Subcutaneous abdominal adipose tissue (tissue), 5 donors: ENCODE results near the gene QPRT.
"Not testable (repeated sequence)": the region's sequence is repeated elsewhere in the genome, so short reads cannot be mapped to it uniquely, and the experiment has no call there.

Experiments
- H3K27ac ChIP-seq: one replicate; pipeline ENCODE4 v1.7.0; 2013; ENCODE audit warnings: low read depth, mild to moderate bottlenecking, inconsistent platforms, low read length, moderate library complexity
- H3K27me3 ChIP-seq, 5 donors: one replicate each; pipeline ENCODE4 v1.7.0; 2013; ENCODE audit warnings: low read length in 5 of 5, inconsistent platforms in 1 of 5; ENCODE audit not compliant: control insufficient read depth in 5 of 5, insufficient read depth in 4 of 5
- H3K36me3 ChIP-seq, 5 donors: one replicate each; pipeline ENCODE4 v1.7.0; 2013; ENCODE audit warnings: low read length in 5 of 5; ENCODE audit not compliant: control insufficient read depth in 5 of 5, insufficient read depth in 5 of 5
- H3K4me1 ChIP-seq, 5 donors: one replicate each; pipeline ENCODE4 v1.7.0; 2013; ENCODE audit warnings: low read length in 5 of 5, mild to moderate bottlenecking in 3 of 5, moderate library complexity in 1 of 5; ENCODE audit not compliant: control insufficient read depth in 5 of 5, insufficient read depth in 5 of 5
- H3K4me3 ChIP-seq, 5 donors: one replicate each; pipeline ENCODE4 v1.7.0; 2013; ENCODE audit warnings: low read length in 5 of 5, low read depth in 1 of 5
- H3K9ac ChIP-seq, 5 donors: one replicate each; pipeline ENCODE4 v1.7.0; 2013; ENCODE audit warnings: low read length in 5 of 5, mild to moderate bottlenecking in 4 of 5, moderate library complexity in 3 of 5
- H3K9me3 ChIP-seq, 5 donors: one replicate each; pipeline ENCODE4 v1.7.0; 2013; ENCODE audit warnings: low read length in 5 of 5; ENCODE audit not compliant: control insufficient read depth in 5 of 5
- donor health status: healthy.
- donor health status: healthy.
- donor health status: healthy.
- donor health status: healthy.
- donor health status: healthy.

The QPRT gene

GRCh38 chr16:29688172-29688571 is 9.2 kb downstream of the QPRT start:
- H3K9me3 ChIP-seq: no peaks in the 10 kb centered on the region
- H3K27ac ChIP-seq: no peak overlapping the region
- peaks cover 0 to 5% (median 0%) of the 10 kb centered on the region in 5 donors for H3K4me1 ChIP-seq
- no peak overlapping the region for H3K4me3 ChIP-seq
- H3K9ac ChIP-seq: no peak overlapping the region
- no peaks in the 10 kb centered on the region for H3K27me3 ChIP-seq
- no peaks in the 10 kb centered on the region for H3K36me3 ChIP-seq

DNA sequence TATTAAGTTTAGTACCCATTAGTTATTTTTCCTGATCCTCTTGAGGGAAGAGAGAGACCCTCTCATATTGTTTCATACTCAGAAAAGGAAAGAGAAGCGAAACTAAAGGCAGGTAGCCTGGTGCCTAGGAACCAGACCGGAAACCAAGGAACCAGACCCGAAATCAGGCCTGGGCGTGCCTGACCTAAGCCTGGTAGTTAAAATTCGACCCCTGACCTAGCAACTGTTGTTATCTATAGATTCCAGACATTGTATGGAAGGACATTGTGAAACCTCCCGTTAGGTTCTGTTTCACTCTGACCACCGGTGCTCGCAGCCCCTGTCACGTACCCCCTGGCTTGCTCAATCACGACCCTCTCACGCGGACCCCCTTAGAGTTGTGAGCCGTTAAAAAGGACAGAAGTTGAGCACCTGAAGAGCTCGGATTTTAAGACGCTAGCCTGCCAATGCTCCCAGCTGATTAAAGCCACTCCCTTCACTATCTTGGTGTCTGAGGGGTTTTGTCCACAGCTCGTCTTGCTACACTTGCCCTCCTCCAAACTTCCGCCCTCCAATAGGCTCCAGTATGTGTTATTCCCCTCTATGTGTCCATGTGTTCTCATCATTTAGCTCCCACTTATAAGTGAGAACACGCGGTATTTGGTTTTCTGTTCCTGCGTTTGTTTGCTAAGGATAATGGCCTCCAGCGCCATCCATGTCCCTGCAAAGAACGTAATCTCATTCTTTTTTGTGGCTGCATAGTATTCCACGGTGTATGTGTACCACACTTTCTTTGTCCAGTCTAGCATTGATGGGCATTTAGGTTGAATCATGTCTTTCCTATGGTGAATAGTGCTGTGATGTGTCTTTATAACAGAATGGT is 10.7 kb downstream of the QPRT start:
- H3K4me3 ChIP-seq, H3K36me3 ChIP-seq, H3K9ac ChIP-seq, H3K9me3 ChIP-seq, H3K27ac ChIP-seq, H3K27me3 ChIP-seq, H3K4me1 ChIP-seq: not testable (repeated sequence)

DNA sequence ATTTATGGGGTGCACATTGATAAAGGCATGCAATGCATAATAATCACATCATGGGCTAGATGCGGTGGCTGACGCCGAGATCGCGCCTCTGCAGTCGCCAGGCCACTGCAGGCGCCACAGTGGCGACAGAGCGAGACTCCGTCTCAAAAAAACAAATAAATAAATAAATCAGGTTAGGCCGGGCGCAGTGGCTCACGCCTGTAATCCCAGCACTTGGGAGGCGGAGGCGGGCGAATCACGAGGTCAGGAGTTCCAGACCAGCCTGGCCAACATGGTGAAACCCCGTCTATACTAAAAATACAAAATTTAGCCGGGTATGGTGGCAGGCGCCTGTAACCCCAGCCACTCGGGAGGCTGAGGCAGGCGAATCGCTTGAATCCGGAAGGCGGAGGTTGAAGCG is 13.6 kb downstream of the QPRT start:
- not testable (repeated sequence) for H3K36me3 ChIP-seq, H3K4me3 ChIP-seq, H3K4me1 ChIP-seq, H3K9me3 ChIP-seq, H3K27me3 ChIP-seq, H3K27ac ChIP-seq, H3K9ac ChIP-seq

DNA sequence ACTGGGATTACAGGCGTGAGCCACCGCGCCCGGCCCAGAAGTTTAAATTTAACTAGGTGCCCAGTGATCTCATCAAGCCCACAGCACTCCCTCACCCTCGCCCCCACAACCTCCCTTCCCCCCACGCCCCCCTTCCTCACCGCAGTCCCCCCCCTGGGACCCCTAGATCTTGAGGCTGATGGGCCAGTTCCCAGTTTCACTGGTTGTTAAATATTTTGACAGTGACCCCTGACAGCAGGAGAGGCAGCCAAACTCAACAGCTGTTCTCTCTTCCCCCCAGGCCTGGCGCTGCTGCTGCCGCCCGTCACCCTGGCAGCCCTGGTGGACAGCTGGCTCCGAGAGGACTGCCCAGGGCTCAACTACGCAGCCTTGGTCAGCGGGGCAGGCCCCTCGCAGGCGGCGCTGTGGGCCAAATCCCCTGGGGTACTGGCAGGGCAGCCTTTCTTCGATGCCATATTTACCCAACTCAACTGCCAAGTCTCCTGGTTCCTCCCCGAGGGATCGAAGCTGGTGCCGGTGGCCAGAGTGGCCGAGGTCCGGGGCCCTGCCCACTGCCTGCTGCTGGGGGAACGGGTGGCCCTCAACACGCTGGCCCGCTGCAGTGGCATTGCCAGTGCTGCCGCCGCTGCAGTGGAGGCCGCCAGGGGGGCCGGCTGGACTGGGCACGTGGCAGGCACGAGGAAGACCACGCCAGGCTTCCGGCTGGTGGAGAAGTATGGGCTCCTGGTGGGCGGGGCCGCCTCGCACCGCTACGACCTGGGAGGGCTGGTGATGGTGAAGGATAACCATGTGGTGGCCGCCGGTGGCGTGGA is 15.6 kb downstream of the QPRT start:
- H3K27ac ChIP-seq: no peak overlapping the region
- H3K4me3 ChIP-seq: no peak overlapping the region
- H3K9me3 ChIP-seq: peaks cover 0 to 8% (median 0%) of the 10 kb centered on the region in 5 donors
- H3K9ac ChIP-seq: no peak overlapping the region
- peaks cover 0 to 10% (median 5%) of the 10 kb centered on the region in 5 donors for H3K4me1 ChIP-seq
- no peaks in the 10 kb centered on the region for H3K36me3 ChIP-seq
- no peaks in the 10 kb centered on the region for H3K27me3 ChIP-seq

- not testable (repeated sequence) for H3K9ac ChIP-seq, H3K36me3 ChIP-seq, H3K9me3 ChIP-seq, H3K4me3 ChIP-seq, H3K27me3 ChIP-seq, H3K27ac ChIP-seq
- H3K4me1 ChIP-seq: peaks cover 0 to 12% (median 5%) of the 10 kb centered on the region in 5 donors
These were observed 16.7 kb downstream of the QPRT start for GRCh38 chr16:29695675-29696074.

- H3K36me3 ChIP-seq: no peaks in the 10 kb centered on the region
- no peak overlapping the region for H3K4me3 ChIP-seq
- H3K9ac ChIP-seq: no peak overlapping the region
- peaks cover 0 to 8% (median 0%) of the 10 kb centered on the region in 5 donors for H3K9me3 ChIP-seq
- H3K27me3 ChIP-seq: peaks cover 0 to 2% (median 0%) of the 10 kb centered on the region in 5 donors
- H3K27ac ChIP-seq: no peak overlapping the region
- H3K4me1 ChIP-seq: peaks cover 0 to 8% (median 5%) of the 10 kb centered on the region in 5 donors
These were observed 17.9 kb downstream of the QPRT start for GRCh38 chr16:29696881-29697331.

DNA sequence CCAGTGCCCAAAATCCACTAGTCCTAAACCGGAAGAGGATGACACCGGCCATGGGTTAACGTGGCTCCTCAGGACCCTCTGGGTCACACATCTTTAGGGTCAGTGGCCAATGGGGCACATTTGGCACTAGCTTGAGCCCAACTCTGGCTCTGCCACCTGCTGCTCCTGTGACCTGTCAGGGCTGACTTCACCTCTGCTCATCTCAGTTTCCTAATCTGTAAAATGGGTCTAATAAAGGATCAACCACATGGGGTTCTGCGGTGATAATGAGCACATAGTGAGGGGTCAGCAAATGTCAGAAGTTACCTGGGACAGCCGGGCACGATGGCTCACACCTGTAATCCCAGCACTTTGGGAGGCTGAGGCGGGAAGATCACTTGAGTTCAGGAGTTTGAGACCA is 18.4 kb downstream of the QPRT start:
- H3K9me3 ChIP-seq: peaks cover 0 to 8% (median 0%) of the 10 kb centered on the region in 5 donors
- no peak overlapping the region for H3K4me3 ChIP-seq
- no peaks in the 10 kb centered on the region for H3K36me3 ChIP-seq
- H3K27ac ChIP-seq: no peak overlapping the region
- no peak overlapping the region for H3K9ac ChIP-seq
- H3K27me3 ChIP-seq: peaks cover 0 to 3% (median 0%) of the 10 kb centered on the region in 5 donors
- H3K4me1 ChIP-seq: peaks cover 0 to 8% (median 5%) of the 10 kb centered on the region in 5 donors

- no peak overlapping the region for H3K27ac ChIP-seq
- peaks cover 0 to 3% (median 0%) of the 10 kb centered on the region in 5 donors for H3K27me3 ChIP-seq
- H3K9ac ChIP-seq: no peak overlapping the region
- peaks cover 0 to 8% (median 5%) of the 10 kb centered on the region in 5 donors for H3K4me1 ChIP-seq
- no peak overlapping the region for H3K4me3 ChIP-seq
- no peaks in the 10 kb centered on the region for H3K36me3 ChIP-seq
- peaks cover 0 to 8% (median 0%) of the 10 kb centered on the region in 5 donors for H3K9me3 ChIP-seq
These were observed 19.1 kb downstream of the QPRT start for GRCh38 chr16:29698042-29698441.

GRCh38 chr16:29698484-29699323 is 19.7 kb downstream of the QPRT start:
- H3K9me3 ChIP-seq: peaks cover 0 to 8% (median 0%) of the 10 kb centered on the region in 5 donors
- no peak overlapping the region for H3K27ac ChIP-seq
- peaks cover 0 to 8% (median 5%) of the 10 kb centered on the region in 5 donors for H3K4me1 ChIP-seq
- H3K4me3 ChIP-seq: no peak overlapping the region
- no peaks in the 10 kb centered on the region for H3K36me3 ChIP-seq
- H3K9ac ChIP-seq: no peak overlapping the region
- H3K27me3 ChIP-seq: peaks cover 0 to 3% (median 0%) of the 10 kb centered on the region in 5 donors
